HL-60 (cell line): ENCODE results near the gene SLC6A11.

Source experiments
- DNase-seq, 2 experiments: peaks; one replicate each; pipeline ENCODE4 v3.0.0-alpha.2; 2010 to 2020; ENCODE audit warnings: low read depth in 1 of 2, low spot score in 1 of 2
- H3K27ac ChIP-seq: fragments of 250-450 bp; sonication (Bioruptor Pico); replicated peaks from 2 replicates; pipeline ENCODE4 v1.5.1; 2020; ENCODE audit warnings: mild to moderate bottlenecking, moderate library complexity
- H3K27me3 ChIP-seq: fragments of 250-450 bp; sonication (Bioruptor Pico); 2 replicates; pipeline ENCODE4 v1.5.1; 2021; ENCODE audit warnings: mild to moderate bottlenecking, moderate library complexity; ENCODE audit not compliant: insufficient read depth, poor library complexity, severe bottlenecking
- H3K4me3 ChIP-seq: replicated peaks from 2 replicates; pipeline ENCODE4 v1.5.1; 2011; ENCODE audit warnings: mild to moderate bottlenecking, control low read depth, low read length; ENCODE audit not compliant: insufficient read depth
- CTCF ChIP-seq: IDR thresholded peaks from one replicate; pipeline ENCODE4 v1.5.1; 2011; ENCODE audit warnings: low read length, control low read depth, inconsistent platforms; ENCODE audit not compliant: insufficient read depth
- GABPA ChIP-seq: IDR thresholded peaks from 2 replicates; pipeline ENCODE4 v1.6.1; 2012; ENCODE audit warnings: low read depth
- POLR2AphosphoS5 ChIP-seq: IDR thresholded peaks from 2 replicates; pipeline ENCODE4 v1.6.1; 2012; ENCODE audit warnings: low read depth
- SPI1 ChIP-seq: IDR thresholded peaks from 2 replicates; pipeline ENCODE4 v1.6.1; 2012; ENCODE audit warnings: low read depth, mild to moderate bottlenecking, borderline replicate concordance
- TF ChIP-seq, protein P1 (sequence below): IDR thresholded peaks from 2 replicates; pipeline ENCODE4 v1.6.1; 2012; ENCODE audit warnings: low read depth; ENCODE audit not compliant: insufficient replicate concordance

SLC6A11 gene

GRCh38 chr3:10855083-10855870, 39.2 kb downstream of the SLC6A11 start:
- Histone ChIP-seq H3K27me3 (no peaks in the 10 kb centered on the region), H3K4me3 (no peak overlapping the region), H3K27ac (no peak overlapping the region)
- no peak for DNase-seq
- TF ChIP-seq SPI1 (no peak), CTCF (no peak), POLR2AphosphoS5 (no peak), GABPA (no peak)
- TF ChIP-seq, protein P1, sequence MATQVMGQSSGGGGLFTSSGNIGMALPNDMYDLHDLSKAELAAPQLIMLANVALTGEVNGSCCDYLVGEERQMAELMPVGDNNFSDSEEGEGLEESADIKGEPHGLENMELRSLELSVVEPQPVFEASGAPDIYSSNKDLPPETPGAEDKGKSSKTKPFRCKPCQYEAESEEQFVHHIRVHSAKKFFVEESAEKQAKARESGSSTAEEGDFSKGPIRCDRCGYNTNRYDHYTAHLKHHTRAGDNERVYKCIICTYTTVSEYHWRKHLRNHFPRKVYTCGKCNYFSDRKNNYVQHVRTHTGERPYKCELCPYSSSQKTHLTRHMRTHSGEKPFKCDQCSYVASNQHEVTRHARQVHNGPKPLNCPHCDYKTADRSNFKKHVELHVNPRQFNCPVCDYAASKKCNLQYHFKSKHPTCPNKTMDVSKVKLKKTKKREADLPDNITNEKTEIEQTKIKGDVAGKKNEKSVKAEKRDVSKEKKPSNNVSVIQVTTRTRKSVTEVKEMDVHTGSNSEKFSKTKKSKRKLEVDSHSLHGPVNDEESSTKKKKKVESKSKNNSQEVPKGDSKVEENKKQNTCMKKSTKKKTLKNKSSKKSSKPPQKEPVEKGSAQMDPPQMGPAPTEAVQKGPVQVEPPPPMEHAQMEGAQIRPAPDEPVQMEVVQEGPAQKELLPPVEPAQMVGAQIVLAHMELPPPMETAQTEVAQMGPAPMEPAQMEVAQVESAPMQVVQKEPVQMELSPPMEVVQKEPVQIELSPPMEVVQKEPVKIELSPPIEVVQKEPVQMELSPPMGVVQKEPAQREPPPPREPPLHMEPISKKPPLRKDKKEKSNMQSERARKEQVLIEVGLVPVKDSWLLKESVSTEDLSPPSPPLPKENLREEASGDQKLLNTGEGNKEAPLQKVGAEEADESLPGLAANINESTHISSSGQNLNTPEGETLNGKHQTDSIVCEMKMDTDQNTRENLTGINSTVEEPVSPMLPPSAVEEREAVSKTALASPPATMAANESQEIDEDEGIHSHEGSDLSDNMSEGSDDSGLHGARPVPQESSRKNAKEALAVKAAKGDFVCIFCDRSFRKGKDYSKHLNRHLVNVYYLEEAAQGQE: no peak

- no peak for TF ChIP-seq POLR2AphosphoS5
- TF ChIP-seq SPI1: no peak
- TF ChIP-seq, protein P1: no peak
- TF ChIP-seq GABPA: no peak
- TF ChIP-seq CTCF: no peak
- no peak for DNase-seq
- Histone ChIP-seq H3K27me3 (no peaks in the 10 kb centered on the region), H3K27ac (no peak overlapping the region), H3K4me3 (no peak overlapping the region)
Measured at GRCh38 chr3:10855871-10856662, 40.0 kb downstream of the SLC6A11 start.

DNA sequence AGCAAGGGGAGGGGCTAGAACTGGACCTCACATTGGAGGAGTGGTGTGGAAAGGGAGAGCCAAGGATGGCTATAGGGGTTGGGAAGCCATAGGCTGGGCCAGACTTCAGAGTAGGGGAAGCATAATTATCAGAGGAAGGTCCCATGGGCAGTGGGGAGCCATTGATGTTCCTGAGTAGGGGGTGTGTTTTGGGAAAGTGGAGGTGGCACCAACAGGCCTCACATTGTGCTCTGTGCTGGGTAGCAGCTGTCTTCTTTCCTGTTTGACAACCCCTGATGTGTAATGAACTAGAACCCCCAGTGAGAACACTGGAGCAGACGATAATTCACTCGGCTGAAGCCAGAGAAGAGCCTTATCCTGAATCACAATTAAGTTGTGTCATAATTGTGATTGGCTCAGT, 41.2 kb downstream of the SLC6A11 start:
- no peak overlapping the region for H3K27ac ChIP-seq
- no peak for TF ChIP-seq POLR2AphosphoS5
- TF ChIP-seq, protein P1: no peak
- TF ChIP-seq GABPA: no peak
- no peak for TF ChIP-seq SPI1
- TF ChIP-seq CTCF: no peak
- DNase-seq: no peak
- no peaks in the 10 kb centered on the region for H3K27me3 ChIP-seq
- H3K4me3 ChIP-seq: no peak overlapping the region
